Effector CD8-positive, alpha-beta T cell (primary cell): ENCODE results near the gene CLHC1.
"Not testable (repeated sequence)": the region's sequence is repeated elsewhere in the genome, so short reads cannot be mapped to it uniquely, and the experiment has no call there.

Experiments used
- DNase-seq: peaks from one replicate; lab custom pipeline; 2025; lab: John Stamatoyannopoulos, UW

Gene CLHC1

GRCh38 chr2:55153584-55154299, 78.4 kb downstream of the CLHC1 start:
- no peak for DNase-seq

GRCh38 chr2:55152475-55153412, 79.3 kb downstream of the CLHC1 start:
- DNase-seq, result no peak

- no peak for DNase-seq
Observed at GRCh38 chr2:55151733-55152433, 80.2 kb downstream of the CLHC1 start.

- no peak for DNase-seq
Observed at GRCh38 chr2:55150834-55151233, 81.3 kb downstream of the CLHC1 start.

- no peak for DNase-seq
Observed at GRCh38 chr2:55148269-55148668, 83.8 kb downstream of the CLHC1 start.

- no peak for DNase-seq
Observed at GRCh38 chr2:55147531-55147930, 84.6 kb downstream of the CLHC1 start.

- DNase-seq, result no peak
Observed at GRCh38 chr2:55147041-55147440, 85.1 kb downstream of the CLHC1 start.

- DNase-seq, result no peak
Observed at GRCh38 chr2:55146263-55146662, 85.8 kb downstream of the CLHC1 start.

- DNase-seq, result no peak
Observed at GRCh38 chr2:55144922-55145820, 86.9 kb downstream of the CLHC1 start.

- DNase-seq, result not testable (repeated sequence)
Observed at GRCh38 chr2:55143706-55144105, 88.4 kb downstream of the CLHC1 start.

GRCh38 chr2:55142518-55142917, 89.6 kb downstream of the CLHC1 start:
- DNase-seq, result no peak

- DNase-seq, result no peak
Observed at GRCh38 chr2:55141572-55142413, 90.3 kb downstream of the CLHC1 start.

GRCh38 chr2:55140316-55141219, 91.5 kb downstream of the CLHC1 start:
- DNase-seq, result no peak

- DNase-seq, result no peak
Observed at GRCh38 chr2:55139305-55139704, 92.8 kb downstream of the CLHC1 start.

GRCh38 chr2:55138882-55139229, 93.2 kb downstream of the CLHC1 start:
- no peak for DNase-seq

GRCh38 chr2:55138014-55138881, 93.8 kb downstream of the CLHC1 start:
- DNase-seq, result no peak

- DNase-seq, result no peak
Observed at GRCh38 chr2:55137024-55137958, 94.8 kb downstream of the CLHC1 start.
